GM10266 (cell line): Measurements from ENCODE around the gene ADAP1.
A peak's percentile ranks its signal among the peaks of the same experiment; 100 is the strongest.
"Not testable (repeated sequence)": the region's sequence is repeated elsewhere in the genome, so short reads cannot be mapped to it uniquely, and the experiment has no call there.

Experiments
- DNase-seq: peaks from one replicate; pipeline ENCODE4 v3.0.0; 2012; ENCODE audit errors: extremely low spot score
- CTCF ChIP-seq: IDR thresholded peaks from 2 replicates; pipeline ENCODE4 v1.5.1; 2012; ENCODE audit warnings: mild to moderate bottlenecking, low read depth; ENCODE audit not compliant: control insufficient read depth, insufficient read depth; ENCODE audit errors: missing control alignments

Gene ADAP1

GRCh38 chr7:876077-876971, 78.2 kb downstream of the ADAP1 start, which contains the start of gene GET4:
Gene GET4 (plus strand): TSS chr7:876554. CDS start chr7:876646, 92 bp downstream.
- DNase-seq: peak; percentile 95
- TF ChIP-seq CTCF: peak; percentile 24

- no peak for DNase-seq
- TF ChIP-seq CTCF: no peak
These were observed 78.9 kb downstream of the ADAP1 start for GRCh38 chr7:875476-876076.

- no peak for TF ChIP-seq CTCF
- no peak for DNase-seq
These were observed 79.4 kb downstream of the ADAP1 start for GRCh38 chr7:875051-875450.

GRCh38 chr7:874031-874749, 80.3 kb downstream of the ADAP1 start:
- TF ChIP-seq CTCF: no peak
- no peak for DNase-seq

- DNase-seq: peak; percentile 90
These were observed 81.0 kb downstream of the ADAP1 start for GRCh38 chr7:873367-874002.

GRCh38 chr7:872685-873084, 81.8 kb downstream of the ADAP1 start:
- not testable (repeated sequence) for DNase-seq

More at GRCh38 chr7:873367-874002, 81.0 kb downstream of the ADAP1 start:
- TF ChIP-seq CTCF: peak; percentile 98

- TF ChIP-seq CTCF: no peak
- no peak for DNase-seq
These were observed 82.5 kb downstream of the ADAP1 start for GRCh38 chr7:871900-872537.
